Tibial nerve (tissue), 4 donors: ENCODE measurements around the gene TBXAS1. TPM values are rescaled to one million over a fixed set of nuclear protein-coding genes. Genes with fewer than 3 reads are reported as not detected.

ENCODE experiments used
- DNase-seq, 2 donors: peaks; one replicate each; pipeline ENCODE4 v3.0.0-alpha.2; 2019; ENCODE audit warnings: low spot score in 2 of 2
- H3K27ac ChIP-seq, 4 donors: fragments of 200-600 bp; sonication (generic) in 3 of 4; one replicate each; pipeline ENCODE4 v1.5.1; 2017 to 2019; ENCODE audit warnings: mild to moderate bottlenecking in 1 of 4
- H3K27me3 ChIP-seq, 2 donors: fragments of 200-600 bp; sonication (generic) in 1 of 2; one replicate each; pipeline versions ENCODE4 v1.5.1 to v1.6.0; 2017 to 2019
- H3K36me3 ChIP-seq, 3 donors: fragments of 200-600 bp; sonication (generic); one replicate each; pipeline ENCODE4 v1.5.1; 2018 to 2019
- H3K4me1 ChIP-seq, 4 donors: fragments of 200-600 bp; sonication (generic) in 3 of 4; one replicate each; pipeline ENCODE4 v1.5.1; 2017 to 2019
- H3K4me3 ChIP-seq, 4 donors: fragments of 200-600 bp; sonication (generic) in 3 of 4; one replicate each; pipeline ENCODE4 v1.5.1; 2017 to 2019; ENCODE audit warnings: mild to moderate bottlenecking in 1 of 4, moderate library complexity in 1 of 4
- H3K9me3 ChIP-seq, 4 donors: fragments of 200-600 bp; sonication (generic) in 3 of 4; one replicate each; pipeline ENCODE4 v1.5.1; 2017 to 2019
- CTCF ChIP-seq, 5 experiments: fragments of 200-600 bp in 3 of 5; fragments of 450-650 bp in 2 of 5; sonication (generic) in 3 of 5; IDR thresholded peaks; one replicate each; pipeline ENCODE4 v1.5.1; 2016 to 2019; ENCODE audit warnings: antibody characterized with exemption in 5 of 5, mild to moderate bottlenecking in 3 of 5, moderate library complexity in 2 of 5
- EP300 ChIP-seq, 2 donors: sonication (generic); formaldehyde crosslinking; IDR thresholded peaks; one replicate each; pipeline ENCODE4 v1.6.1; 2017; ENCODE audit warnings: antibody characterized with exemption in 2 of 2, mild to moderate bottlenecking in 1 of 2
- POLR2A ChIP-seq, 2 donors: fragments of 450-650 bp; IDR thresholded peaks; one replicate each; pipeline ENCODE4 v1.6.1; 2017; ENCODE audit warnings: antibody characterized with exemption in 2 of 2, mild to moderate bottlenecking in 2 of 2, moderate library complexity in 2 of 2
- WGBS, 2 donors: methylation state at CpG; one replicate each; pipeline ENCODE4 v1.1.5; 2018; 5-methylcytosine and 5-hydroxymethylcytosine counted together
- total RNA-seq, 4 donors: library from RNA; depleted of rRNA; stranded (reverse); fragments of >200 nt; gene quantifications; one replicate each; pipeline ENCODE4 v1.1.0, GENCODE V29; 2016

The TBXAS1 gene
- total RNA-seq, 4 donors from 2014 or later: 19.0 to 80.4 (median 30.5) TPM

GRCh38 chr7:139898483-139898882 is 69.4 kb downstream of the TBXAS1 start:
- Histone ChIP-seq H3K4me1 (no peaks in the 10 kb centered on the region), H3K4me3 (no peak overlapping the region), H3K36me3 (no peaks in the 10 kb centered on the region), H3K27ac (no peak overlapping the region), H3K9me3 (peaks cover 0 to 8% (median 0%) of the 10 kb centered on the region in 4 donors), H3K27me3 (no peaks in the 10 kb centered on the region)
- TF ChIP-seq EP300 (IDR thresholded peaks at IDR 0.05) (no peak), CTCF (IDR thresholded peaks at IDR 0.05) (no peak), POLR2A (IDR thresholded peaks at IDR 0.05) (no peak)
- DNase-seq: no peak
- 76 to 84% methylated on average over 11 to 12 of the region's 12 CpGs for WGBS, 2 donors

DNA sequence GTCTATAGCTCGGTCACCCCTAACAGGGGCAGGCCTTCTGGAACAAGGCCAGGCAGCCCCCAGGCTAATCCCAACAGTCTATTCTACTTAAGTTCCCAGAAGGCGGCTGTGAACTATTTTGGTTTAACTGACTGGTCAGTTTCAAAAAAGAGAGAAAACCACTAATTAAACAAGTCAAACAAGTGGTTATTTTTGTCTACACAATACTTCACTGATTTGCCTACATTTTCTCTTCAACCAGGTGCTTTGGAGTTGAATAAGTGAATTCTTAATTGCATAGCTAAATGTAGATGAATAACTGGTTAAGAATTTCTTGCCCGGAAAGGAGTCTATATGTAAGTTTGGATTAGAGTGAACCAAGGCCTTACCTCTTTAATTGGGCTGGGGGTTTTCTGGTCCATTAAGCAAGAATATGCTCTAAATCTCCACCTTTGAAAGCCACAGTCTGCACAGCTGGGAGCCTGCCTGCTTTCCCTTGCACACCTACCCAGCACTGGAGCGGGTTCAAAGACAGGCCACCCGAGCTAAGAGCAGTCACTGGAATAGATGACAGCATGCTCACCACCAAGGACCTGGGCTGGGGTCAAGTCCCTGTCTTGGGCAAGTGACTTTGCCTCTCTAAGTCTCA is 70.4 kb downstream of the TBXAS1 start:
- 74 to 81% methylated on average over 5 of the region's 5 CpGs for WGBS, 2 donors
- Histone ChIP-seq H3K4me1 (no peaks in the 10 kb centered on the region), H3K27me3 (no peaks in the 10 kb centered on the region), H3K27ac (no peak overlapping the region), H3K36me3 (no peaks in the 10 kb centered on the region), H3K4me3 (no peak overlapping the region), H3K9me3 (peaks cover 0 to 8% (median 0%) of the 10 kb centered on the region in 4 donors)
- TF ChIP-seq EP300 (IDR thresholded peaks at IDR 0.05) (no peak), CTCF (IDR thresholded peaks at IDR 0.05) (no peak), POLR2A (IDR thresholded peaks at IDR 0.05) (no peak)
- no peak for DNase-seq

- Histone ChIP-seq H3K36me3 (no peaks in the 10 kb centered on the region), H3K27ac (no peak overlapping the region), H3K4me1 (no peaks in the 10 kb centered on the region), H3K27me3 (no peaks in the 10 kb centered on the region), H3K9me3 (peaks cover 0 to 8% (median 0%) of the 10 kb centered on the region in 4 donors), H3K4me3 (no peak overlapping the region)
- 89 to 93% methylated on average over 2 of the region's 2 CpGs for WGBS, 2 donors
- TF ChIP-seq CTCF (IDR thresholded peaks at IDR 0.05) (no peak), EP300 (IDR thresholded peaks at IDR 0.05) (no peak), POLR2A (IDR thresholded peaks at IDR 0.05) (no peak)
- DNase-seq: no peak
These were observed 71.3 kb downstream of the TBXAS1 start for GRCh38 chr7:139900326-139900725.

GRCh38 chr7:139901056-139901795 is 72.2 kb downstream of the TBXAS1 start:
- Histone ChIP-seq H3K4me3 (no peak overlapping the region), H3K36me3 (no peaks in the 10 kb centered on the region), H3K4me1 (no peaks in the 10 kb centered on the region), H3K27ac (no peak overlapping the region), H3K9me3 (peaks cover 0 to 8% (median 0%) of the 10 kb centered on the region in 4 donors), H3K27me3 (no peaks in the 10 kb centered on the region)
- TF ChIP-seq POLR2A (IDR thresholded peaks at IDR 0.05) (no peak), EP300 (IDR thresholded peaks at IDR 0.05) (no peak), CTCF (IDR thresholded peaks at IDR 0.05) (no peak)
- WGBS, 2 donors: 72 to 89% methylated on average over 6 of the region's 6 CpGs
- no peak for DNase-seq

DNA sequence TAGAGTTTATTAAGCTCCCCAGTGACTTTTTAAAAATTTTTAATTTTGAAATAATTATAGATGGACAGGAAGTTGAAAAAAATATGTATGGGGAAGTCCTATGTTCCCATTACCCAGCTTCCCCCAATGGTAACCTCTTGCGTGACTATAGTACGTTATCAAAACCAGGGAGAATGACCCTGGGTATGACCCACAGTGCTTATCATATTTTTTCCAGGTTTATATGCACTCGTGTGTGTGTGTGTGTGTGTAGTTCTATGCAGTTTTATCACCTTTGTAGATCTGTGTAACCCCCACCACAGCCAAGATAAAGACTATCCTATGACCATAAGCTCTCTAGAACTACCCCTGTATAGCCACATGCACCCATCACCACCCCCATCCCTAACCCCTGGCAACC is 72.8 kb downstream of the TBXAS1 start:
- no peak for DNase-seq
- TF ChIP-seq EP300 (IDR thresholded peaks at IDR 0.05): no peak
- TF ChIP-seq POLR2A (IDR thresholded peaks at IDR 0.05): no peak
- TF ChIP-seq CTCF (IDR thresholded peaks at IDR 0.05): no peak
- Histone ChIP-seq H3K4me1 (no peaks in the 10 kb centered on the region), H3K9me3 (peaks cover 0 to 11% (median 0%) of the 10 kb centered on the region in 4 donors), H3K4me3 (no peak overlapping the region), H3K36me3 (no peaks in the 10 kb centered on the region), H3K27me3 (no peaks in the 10 kb centered on the region), H3K27ac (no peak overlapping the region)
- 84 to 90% methylated on average over 3 of the region's 3 CpGs for WGBS, 2 donors
